DMS53 treated with DMSO at 0.1 percent for 48 hours (cell line): Measurements from ENCODE around the gene ADAMTS19.

Experiments used
- DNase-seq: peaks from one replicate; lab custom pipeline; 2025; ENCODE audit not compliant: unreplicated experiment; lab: John Stamatoyannopoulos, UW

Gene ADAMTS19

GRCh38 chr5:129748913-129749880 lies 289.1 kb downstream of the ADAMTS19 start:
- DNase-seq = no peak

GRCh38 chr5:129760636-129761325 lies 300.7 kb downstream of the ADAMTS19 start:
- no peak for DNase-seq

GRCh38 chr5:129763651-129764050 lies 303.6 kb downstream of the ADAMTS19 start:
- no peak for DNase-seq

- no peak for DNase-seq
These were observed 306.7 kb downstream of the ADAMTS19 start for GRCh38 chr5:129766798-129767197.

- DNase-seq = peak; percentile 88
These were observed 307.9 kb downstream of the ADAMTS19 start for GRCh38 chr5:129767927-129768380.

GRCh38 chr5:129768735-129769134 lies 308.6 kb downstream of the ADAMTS19 start:
- DNase-seq = peak; percentile 6

- DNase-seq = no peak
These were observed 310.1 kb downstream of the ADAMTS19 start for GRCh38 chr5:129770024-129770820.

- DNase-seq = peak; percentile 62
These were observed 311.1 kb downstream of the ADAMTS19 start for GRCh38 chr5:129771058-129771838.

- no peak for DNase-seq
These were observed 313.3 kb downstream of the ADAMTS19 start for GRCh38 chr5:129773376-129773775.

- DNase-seq = no peak
These were observed 321.5 kb downstream of the ADAMTS19 start for GRCh38 chr5:129781594-129781993.
